Hepatocyte (in vitro differentiated cells): ENCODE data around the gene ZNF521. TPM values are rescaled to one million over a fixed set of nuclear protein-coding genes. Genes with fewer than 3 reads are reported as not detected.

Experiments used
- DNase-seq: peaks from one replicate; pipeline ENCODE4 v3.0.0-alpha.2; 2016; ENCODE audit warnings: low spot score
- H2AFZ ChIP-seq: fragments of 200-600 bp; sonication (generic); 2 replicates; pipeline ENCODE4 v1.6.0; 2016; ENCODE audit warnings: antibody characterized with exemption, mild to moderate bottlenecking
- H3K27ac ChIP-seq: fragments of 200-600 bp; sonication (generic); 2 replicates; pipeline ENCODE4 v1.5.1; 2016; ENCODE audit warnings: mild to moderate bottlenecking
- H3K27me3 ChIP-seq: fragments of 200-600 bp; sonication (generic); 2 replicates; pipeline ENCODE4 v1.6.1; 2016
- H3K36me3 ChIP-seq: fragments of 200-600 bp; sonication (generic); replicated peaks from 2 replicates; pipeline ENCODE4 v1.5.1; 2016; ENCODE audit warnings: low read depth; ENCODE audit not compliant: insufficient read depth
- H3K4me1 ChIP-seq: fragments of 200-600 bp; sonication (generic); 2 replicates; pipeline ENCODE4 v1.5.1; 2016; ENCODE audit warnings: mild to moderate bottlenecking, moderate library complexity; ENCODE audit not compliant: insufficient read depth
- H3K4me2 ChIP-seq: fragments of 200-600 bp; sonication (generic); 2 replicates; pipeline ENCODE4 v1.6.0; 2016
- H3K4me3 ChIP-seq: fragments of 200-600 bp; sonication (generic); 2 replicates; pipeline ENCODE4 v1.5.1; 2016; ENCODE audit warnings: mild to moderate bottlenecking
- H3K79me2 ChIP-seq: fragments of 200-600 bp; sonication (generic); 2 replicates; pipeline ENCODE4 v1.6.0; 2017; ENCODE audit warnings: mild to moderate bottlenecking
- H3K9me2 ChIP-seq: fragments of 200-600 bp; sonication (generic); replicated peaks from 2 replicates; pipeline ENCODE4 v1.6.0; 2017; ENCODE audit warnings: mild to moderate bottlenecking; ENCODE audit not compliant: insufficient read depth
- H3K9me3 ChIP-seq: fragments of 200-600 bp; sonication (generic); 2 replicates; pipeline ENCODE4 v1.5.1; 2016; ENCODE audit warnings: low read depth, mild to moderate bottlenecking
- H4K20me1 ChIP-seq: fragments of 200-600 bp; sonication (generic); 2 replicates; pipeline ENCODE4 v1.6.0; 2016; ENCODE audit warnings: mild to moderate bottlenecking; ENCODE audit not compliant: insufficient read depth, poor library complexity, severe bottlenecking
- CTCF ChIP-seq: fragments of 200-600 bp; sonication (generic); IDR thresholded peaks from 2 replicates; pipeline ENCODE4 v1.5.1; 2016; ENCODE audit warnings: antibody characterized with exemption, mild to moderate bottlenecking; ENCODE audit not compliant: poor library complexity
- EZH2 ChIP-seq: fragments of 200-600 bp; sonication (generic); IDR thresholded peaks from 2 replicates; pipeline ENCODE4 v1.6.1; 2016; ENCODE audit warnings: antibody characterized with exemption, mild to moderate bottlenecking, borderline replicate concordance
- EZH2phosphoT487 ChIP-seq: fragments of 200-600 bp; sonication (generic); IDR thresholded peaks from one replicate; pipeline ENCODE4 v1.6.1; 2018; ENCODE audit warnings: antibody characterized with exemption, mild to moderate bottlenecking, low read depth, moderate library complexity; ENCODE audit not compliant: unreplicated experiment, severe bottlenecking
- WGBS: methylation state at CpG from one replicate; pipeline ENCODE4 v1.1.6; 2016; ENCODE audit warnings: low lambda C conversion rate; ENCODE audit errors: missing lambda C conversion rate; 5-methylcytosine and 5-hydroxymethylcytosine counted together
- polyA plus RNA-seq: library from polyadenylated mRNA; unstranded; fragments of >200 nt; fragmentation: Nextera tagmentation; extraction: Ambion mirVana; gene quantifications from 2 replicates; pipeline ENCODE4 v1.2.1, GENCODE V29; 2016
- total RNA-seq: library from RNA; depleted of rRNA; stranded (reverse); fragments of >200 nt; gene quantifications from 2 replicates; pipeline ENCODE4 v1.2.3, GENCODE V29; 2014

Gene ZNF521
- total and polyA plus RNA-seq, 2 experiments from 2014 or later: 9.0 to 16.3 TPM

- H2AFZ ChIP-seq: no peak overlapping the region
- peaks cover 17% of the 10 kb centered on the region for H3K4me1 ChIP-seq
- TF ChIP-seq EZH2 (no peak), CTCF (no peak), EZH2phosphoT487 (no peak)
- no peak overlapping the region for H3K4me2 ChIP-seq
- H3K9me3 ChIP-seq: no peaks in the 10 kb centered on the region
- 37% methylated on average over 2 of the region's 2 CpGs for WGBS
- H3K9me2 ChIP-seq: no peaks in the 10 kb centered on the region
- no peak for DNase-seq
- no peaks in the 10 kb centered on the region for H4K20me1 ChIP-seq
- H3K36me3 ChIP-seq: no peaks in the 10 kb centered on the region
- no peak overlapping the region for H3K4me3 ChIP-seq
- H3K27me3 ChIP-seq: no peaks in the 10 kb centered on the region
- no peak overlapping the region for H3K27ac ChIP-seq
- H3K79me2 ChIP-seq: no peaks in the 10 kb centered on the region
These were observed 68.2 kb downstream of the ZNF521 start for GRCh38 chr18:25283781-25284180.

- H3K9me3 ChIP-seq: no peaks in the 10 kb centered on the region
- TF ChIP-seq EZH2phosphoT487 (no peak), CTCF (no peak), EZH2 (no peak)
- no peaks in the 10 kb centered on the region for H3K79me2 ChIP-seq
- DNase-seq: no peak
- no peaks in the 10 kb centered on the region for H3K36me3 ChIP-seq
- no peaks in the 10 kb centered on the region for H3K9me2 ChIP-seq
- H3K27ac ChIP-seq: no peak overlapping the region
- no peaks in the 10 kb centered on the region for H3K27me3 ChIP-seq
- H3K4me3 ChIP-seq: no peak overlapping the region
- no peaks in the 10 kb centered on the region for H4K20me1 ChIP-seq
- no peak overlapping the region for H3K4me2 ChIP-seq
- WGBS: 69% methylated on average over 4 of the region's 4 CpGs
- peaks cover 14% of the 10 kb centered on the region for H3K4me1 ChIP-seq
- H2AFZ ChIP-seq: no peak overlapping the region
These were observed 68.9 kb downstream of the ZNF521 start for GRCh38 chr18:25282896-25283703.

- Histone ChIP-seq H4K20me1 (no peaks in the 10 kb centered on the region), H3K27ac (no peak overlapping the region), H3K9me3 (no peaks in the 10 kb centered on the region), H2AFZ (no peak overlapping the region), H3K79me2 (no peaks in the 10 kb centered on the region), H3K27me3 (no peaks in the 10 kb centered on the region), H3K4me3 (no peak overlapping the region), H3K9me2 (no peaks in the 10 kb centered on the region), H3K4me2 (no peak overlapping the region), H3K4me1 (peaks cover 13% of the 10 kb centered on the region), H3K36me3 (no peaks in the 10 kb centered on the region)
- 87% methylated on average over 8 of the region's 8 CpGs for whole genome bisulfite sequencing
- TF ChIP-seq CTCF: no peak
- TF ChIP-seq EZH2: no peak
- no peak for TF ChIP-seq EZH2phosphoT487
- no peak for DNase-seq
These were observed 69.7 kb downstream of the ZNF521 start for GRCh38 chr18:25282282-25282681.
